ENCODE data around the gene ITGA5. TPM values are rescaled to one million over a fixed set of nuclear protein-coding genes. Genes with fewer than 3 reads are reported as not detected.

The ITGA5 gene
- total RNA-seq, 1 donor, result 401 TPM

GRCh38 chr12:54416687-54417603 is 2.1 kb downstream of the ITGA5 start:
- no peak for DNase-seq (ENCODE audit: insufficient read length, low spot score, missing footprints)
- H3K27me3 ChIP-seq (ENCODE audit: insufficient read depth, low read length), result no peaks in the 10 kb centered on the region
- H4K20me1 ChIP-seq (ENCODE audit: insufficient read depth, low read length), result peaks cover 44% of the 10 kb centered on the region
- TF ChIP-seq CTCF (IDR thresholded peaks at IDR 0.05; ENCODE audit: extremely low read depth, low read depth, low read length), result no peak
- peak overlapping the region; percentile 85 for H3K4me2 ChIP-seq (ENCODE audit: insufficient read depth, low read length)
- peaks cover 76% of the 10 kb centered on the region for H3K4me1 ChIP-seq (ENCODE audit: insufficient read depth, low read length)
- no peaks in the 10 kb centered on the region for H3K9me3 ChIP-seq (ENCODE audit: low read depth, low read length)
- peaks cover 80% of the 10 kb centered on the region for H3K79me2 ChIP-seq (ENCODE audit: insufficient read depth, low read length)
- peak overlapping the region; percentile 80 for H3K4me3 ChIP-seq (ENCODE audit: insufficient read depth, low read length)
- H3K36me3 ChIP-seq (ENCODE audit: insufficient read depth, low read length), result peaks cover 6% of the 10 kb centered on the region
- H2AFZ ChIP-seq (ENCODE audit: low read length), result no peak overlapping the region
- H3K27ac ChIP-seq (ENCODE audit: low read depth, low read length), result peak overlapping the region; percentile 90

- no peaks in the 10 kb centered on the region for H3K9me3 ChIP-seq (ENCODE audit: low read depth, low read length)
- peak; percentile 31 for DNase-seq (ENCODE audit: insufficient read length, low spot score, missing footprints)
- H3K27me3 ChIP-seq (ENCODE audit: insufficient read depth, low read length), result no peaks in the 10 kb centered on the region
- peak overlapping the region; percentile 51 for H3K4me2 ChIP-seq (ENCODE audit: insufficient read depth, low read length)
- H4K20me1 ChIP-seq (ENCODE audit: insufficient read depth, low read length), result peaks cover 53% of the 10 kb centered on the region
- H3K27ac ChIP-seq (ENCODE audit: low read depth, low read length), result peak overlapping the region; percentile 46
- no peak overlapping the region for H2AFZ ChIP-seq (ENCODE audit: low read length)
- H3K36me3 ChIP-seq (ENCODE audit: insufficient read depth, low read length), result peaks cover 14% of the 10 kb centered on the region
- peak overlapping the region; percentile 1 for H3K4me3 ChIP-seq (ENCODE audit: insufficient read depth, low read length)
- peaks cover 72% of the 10 kb centered on the region for H3K4me1 ChIP-seq (ENCODE audit: insufficient read depth, low read length)
- no peak for TF ChIP-seq CTCF (IDR thresholded peaks at IDR 0.05; ENCODE audit: extremely low read depth, low read depth, low read length)
- H3K79me2 ChIP-seq (ENCODE audit: insufficient read depth, low read length), result peaks cover 90% of the 10 kb centered on the region
Measured at GRCh38 chr12:54415221-54415929, 3.7 kb downstream of the ITGA5 start.

- Histone ChIP-seq H3K4me3 (ENCODE audit: insufficient read depth, low read length) (peak overlapping the region; percentile 23), H3K79me2 (ENCODE audit: insufficient read depth, low read length) (peaks cover 95% of the 10 kb centered on the region), H3K4me1 (ENCODE audit: insufficient read depth, low read length) (peaks cover 61% of the 10 kb centered on the region), H3K36me3 (ENCODE audit: insufficient read depth, low read length) (peaks cover 32% of the 10 kb centered on the region), H3K27ac (ENCODE audit: low read depth, low read length) (peak overlapping the region; percentile 75), H2AFZ (ENCODE audit: low read length) (no peak overlapping the region), H3K27me3 (ENCODE audit: insufficient read depth, low read length) (no peaks in the 10 kb centered on the region), H3K4me2 (ENCODE audit: insufficient read depth, low read length) (peak overlapping the region; percentile 39), H4K20me1 (ENCODE audit: insufficient read depth, low read length) (peaks cover 60% of the 10 kb centered on the region), H3K9me3 (ENCODE audit: low read depth, low read length) (no peaks in the 10 kb centered on the region)
- DNase-seq (ENCODE audit: insufficient read length, low spot score, missing footprints), result peak; percentile 77
- no peak for TF ChIP-seq CTCF (IDR thresholded peaks at IDR 0.05; ENCODE audit: extremely low read depth, low read depth, low read length)
Measured at GRCh38 chr12:54413284-54414190, 5.5 kb downstream of the ITGA5 start.
